Mesenteric fat pad (tissue), 1 donor: Measurements from ENCODE around the gene LZTS3. TPM values are rescaled to one million over a fixed set of nuclear protein-coding genes. Genes with fewer than 3 reads are reported as not detected.

Source experiments
- DNase-seq: peaks from one replicate; pipeline ENCODE4 v3.0.0-alpha.2; 2020; ENCODE audit warnings: low spot score
- total RNA-seq: library from RNA; stranded (reverse); fragmentation: NEBNext Ultra II Directional; extraction: Animal tissue kit (Norgen Biotek cat#: 25700); gene quantifications from one replicate; pipeline ENCODE4 v1.2.1, GENCODE V29; 2021
- donor health status: DM: yes; HTN: yes; CAD: no.

LZTS3 gene
- total RNA-seq, 1 donor from 2014 or later, result 6.2 TPM

DNA sequence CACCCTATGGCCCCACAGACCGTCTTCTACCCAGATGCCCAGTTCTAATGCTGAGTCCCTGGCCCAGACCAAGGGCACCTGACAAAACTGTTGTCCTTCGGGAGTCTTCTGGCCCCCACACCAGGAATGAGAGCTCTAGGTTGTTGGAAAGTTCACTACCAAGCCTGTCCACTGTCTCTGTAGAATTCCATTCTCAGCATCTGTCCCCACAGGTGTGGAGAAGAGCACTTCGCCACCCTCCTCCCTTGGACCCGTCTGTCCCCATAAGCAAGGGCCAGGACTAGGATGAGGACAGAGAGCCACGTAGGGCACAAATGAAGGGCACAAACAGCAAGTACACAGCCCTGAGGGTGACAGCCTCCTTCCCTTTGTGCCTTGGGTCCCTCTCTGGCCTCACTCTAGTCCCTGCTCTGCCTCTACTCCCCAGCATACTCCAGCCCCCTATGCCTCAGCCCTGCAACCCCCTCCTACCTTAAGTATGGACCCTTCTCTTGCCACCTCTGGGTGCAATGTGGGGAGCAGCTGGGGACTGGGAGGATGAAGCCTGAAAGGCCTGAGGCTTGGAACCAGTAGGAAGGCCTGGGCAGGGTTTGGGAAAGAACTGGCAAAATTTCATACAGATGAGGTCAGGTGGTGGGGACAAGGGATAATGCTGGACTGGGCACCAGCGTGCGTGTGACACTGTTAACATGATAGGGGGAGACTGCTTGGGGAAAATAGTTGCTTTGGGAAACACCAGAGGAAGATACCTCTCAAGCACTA is 4.3 kb downstream of the LZTS3 start:
- DNase-seq, result peak; percentile 55

DNA sequence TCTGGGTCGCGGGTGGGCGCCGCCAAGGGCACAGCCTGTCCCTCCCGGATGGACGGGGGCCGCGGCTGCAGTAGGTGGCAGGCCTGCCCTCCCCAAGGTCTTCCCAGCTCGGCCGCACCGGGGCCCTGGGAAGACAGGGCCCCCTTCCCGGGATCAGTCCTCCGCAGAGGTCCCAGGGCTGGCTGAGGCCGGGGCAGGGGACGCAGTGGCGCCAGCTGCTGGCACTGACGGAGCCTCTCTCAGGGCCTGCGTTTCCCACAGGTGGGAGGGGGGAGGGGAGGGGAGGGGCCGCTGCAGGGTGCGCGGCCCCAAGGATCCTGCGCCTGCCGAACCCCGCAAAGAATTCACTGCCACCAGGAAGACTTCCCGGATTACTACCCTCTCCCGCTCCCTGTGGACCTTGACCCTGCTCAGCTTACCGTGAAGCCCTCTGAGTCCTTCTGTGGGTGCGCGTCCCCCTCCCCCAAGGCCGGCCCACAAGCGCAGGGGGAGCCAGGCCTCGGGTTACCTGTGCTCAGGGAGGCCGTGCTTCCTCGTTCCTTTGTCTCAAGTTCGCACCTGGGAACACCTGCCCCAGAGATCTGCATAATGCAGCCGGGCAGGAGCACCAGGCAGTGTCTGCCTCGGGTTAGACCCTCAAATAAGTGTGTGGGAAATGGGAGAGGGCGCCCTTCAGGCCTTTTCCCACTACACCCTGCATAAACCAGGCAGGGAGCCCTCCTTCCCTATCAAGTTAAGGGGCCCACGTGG is 5.1 kb downstream of the LZTS3 start:
- DNase-seq, result peak; percentile 72

- peak; percentile 85 for DNase-seq
Measured at GRCh38 chr20:3167738-3168078, 5.6 kb downstream of the LZTS3 start.

DNA sequence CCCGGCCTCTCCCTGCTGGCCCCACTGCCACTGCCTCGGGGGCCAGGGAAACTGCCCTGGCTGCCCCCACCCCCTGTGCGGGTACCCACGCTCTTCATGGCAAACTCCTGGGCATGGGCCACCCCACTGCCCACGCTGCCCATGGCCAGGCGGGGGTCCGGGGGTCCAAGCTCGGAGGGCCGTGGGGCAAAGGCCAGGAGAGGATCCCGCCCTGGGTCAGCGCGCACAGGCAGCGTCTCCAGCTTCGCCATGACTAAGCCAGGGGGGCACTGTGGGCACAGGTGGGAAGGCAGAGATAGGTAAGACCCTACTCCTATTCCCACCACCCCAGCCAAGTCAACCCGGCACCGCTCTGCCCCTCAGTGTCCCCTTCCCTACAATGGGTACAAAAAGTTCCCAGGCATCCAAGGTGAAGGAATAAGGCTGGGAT is 6.4 kb downstream of the LZTS3 start:
- DNase-seq, result peak; percentile 89

GRCh38 chr20:3166338-3166912 is 6.9 kb downstream of the LZTS3 start:
- DNase-seq, result peak; percentile 80

DNA sequence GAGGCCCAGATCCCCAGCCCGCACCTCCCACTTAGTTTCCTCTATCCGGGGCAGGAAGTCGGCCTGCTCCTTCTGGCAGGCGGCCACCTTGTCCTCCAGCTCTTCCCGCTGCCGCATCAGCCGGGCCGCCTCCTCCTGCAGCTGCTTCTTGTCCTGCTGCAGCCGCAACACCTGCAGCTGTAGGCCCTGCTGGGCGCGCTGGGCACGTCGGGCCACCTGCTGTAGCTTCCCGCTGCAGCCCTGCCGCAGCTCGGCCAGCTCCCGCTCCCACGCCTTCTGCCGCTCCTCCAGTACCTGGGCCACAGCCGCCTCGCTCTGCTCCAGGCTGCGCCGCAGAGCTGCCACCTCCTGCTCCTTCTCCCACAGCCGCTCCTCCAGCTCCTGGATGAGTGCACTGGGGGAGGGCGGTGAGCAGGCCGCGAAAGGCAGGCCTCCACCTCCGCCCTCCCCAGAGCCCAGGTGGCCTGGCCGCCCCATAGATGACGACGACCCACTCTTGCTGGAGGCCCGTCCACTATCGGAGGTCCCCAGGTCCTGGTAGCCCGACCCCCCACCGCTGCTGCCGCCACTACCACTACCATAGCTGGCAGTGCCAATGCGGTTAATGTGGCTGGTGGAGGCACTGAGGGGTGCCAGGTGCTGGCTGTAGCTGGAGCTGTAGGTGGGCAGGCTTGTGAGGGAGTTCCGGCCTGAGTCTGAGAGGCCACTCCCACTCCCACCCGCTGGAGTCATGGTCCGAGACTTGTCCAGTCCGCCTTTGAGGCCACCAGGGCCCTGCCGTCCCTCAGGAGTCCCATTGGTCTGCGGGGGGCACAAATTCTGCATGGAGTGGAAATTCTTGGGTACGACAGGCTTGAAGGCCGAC is 7.6 kb downstream of the LZTS3 start:
- peak; percentile 88 for DNase-seq

DNA sequence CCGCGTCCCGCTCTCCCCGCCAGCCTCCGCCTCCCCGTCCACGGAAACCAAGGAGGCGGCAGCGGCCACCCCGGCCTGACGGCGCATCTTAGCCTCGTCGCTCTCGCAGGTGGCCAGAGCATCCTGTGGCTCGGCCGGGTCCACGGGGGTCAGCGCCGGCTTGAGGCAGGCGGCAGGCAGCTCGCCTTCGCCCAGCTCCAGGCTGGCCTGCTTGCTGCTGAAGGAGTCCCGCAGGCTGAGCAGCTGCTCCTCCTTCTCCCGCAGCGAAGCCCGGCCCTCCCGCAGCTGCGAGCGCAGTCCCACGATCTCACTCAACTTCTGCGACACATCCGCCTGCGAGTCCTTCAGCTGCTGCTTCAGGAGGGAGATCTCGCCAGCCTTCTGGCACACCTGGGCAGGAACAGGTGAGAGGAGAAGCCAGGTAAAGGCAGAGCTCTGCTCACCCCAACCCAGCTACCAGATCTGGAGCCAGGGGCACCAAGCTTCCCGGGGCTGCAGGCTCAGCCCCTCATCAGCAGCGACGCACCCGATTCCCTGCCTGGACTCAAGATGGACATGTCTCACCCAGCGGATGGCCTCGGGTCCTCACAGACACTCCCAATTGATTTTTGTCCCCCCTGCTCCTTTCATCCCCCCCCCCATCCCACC is 8.5 kb downstream of the LZTS3 start:
- peak; percentile 86 for DNase-seq

GRCh38 chr20:3164043-3164762 is 9.1 kb downstream of the LZTS3 start:
- DNase-seq, result peak; percentile 82

DNA sequence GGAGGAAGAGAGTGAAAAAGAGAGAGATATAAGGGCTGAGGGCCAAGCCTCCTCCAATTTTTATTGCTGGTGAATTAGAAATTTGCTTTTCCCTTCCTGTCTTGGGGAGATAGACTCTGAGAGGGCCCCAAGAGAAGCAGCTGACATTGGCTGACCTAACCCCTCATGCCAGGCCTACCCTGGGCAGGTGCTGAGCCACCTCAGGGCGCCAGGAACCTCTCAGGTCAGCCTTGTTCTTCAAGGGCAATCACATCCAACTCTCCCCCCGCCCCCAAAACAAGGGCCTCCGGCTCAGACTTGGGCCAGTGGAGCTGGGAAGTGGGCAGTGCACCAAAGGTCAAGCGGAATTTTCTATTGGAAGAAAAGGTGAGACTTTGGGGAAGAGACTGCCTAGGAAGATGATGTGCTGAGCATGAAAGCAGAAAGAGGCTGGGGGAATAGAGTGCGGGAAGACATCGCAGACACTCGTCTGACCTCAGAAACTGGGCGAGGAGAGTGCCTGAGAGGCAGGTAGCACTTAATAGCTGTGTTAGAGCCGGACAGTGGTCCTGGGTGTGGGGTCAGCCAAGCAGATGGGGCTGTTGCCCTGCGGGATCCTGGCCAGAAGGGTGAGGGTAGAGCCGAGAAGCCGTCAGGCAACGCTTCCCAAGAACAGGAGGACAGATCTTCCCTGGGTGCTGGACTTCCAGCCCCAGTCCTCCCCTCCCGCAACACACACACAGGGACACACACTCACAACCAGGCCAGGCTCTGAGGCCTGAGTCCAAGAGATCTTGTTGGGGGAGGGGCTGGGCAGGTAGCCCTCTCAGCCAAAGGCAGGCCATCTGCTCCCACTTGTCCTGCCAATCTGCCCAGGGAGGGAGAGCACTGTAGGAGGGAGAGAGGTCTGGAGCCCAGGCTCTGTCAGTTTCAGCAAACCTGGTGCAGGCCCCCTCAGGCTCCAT is 10.0 kb downstream of the LZTS3 start:
- DNase-seq, result peak; percentile 85

GRCh38 chr20:3162080-3162611 is 11.2 kb downstream of the LZTS3 start:
- peak; percentile 49 for DNase-seq

- DNase-seq, result peak; percentile 60
Measured at GRCh38 chr20:3161316-3162079, 11.9 kb downstream of the LZTS3 start.

DNA sequence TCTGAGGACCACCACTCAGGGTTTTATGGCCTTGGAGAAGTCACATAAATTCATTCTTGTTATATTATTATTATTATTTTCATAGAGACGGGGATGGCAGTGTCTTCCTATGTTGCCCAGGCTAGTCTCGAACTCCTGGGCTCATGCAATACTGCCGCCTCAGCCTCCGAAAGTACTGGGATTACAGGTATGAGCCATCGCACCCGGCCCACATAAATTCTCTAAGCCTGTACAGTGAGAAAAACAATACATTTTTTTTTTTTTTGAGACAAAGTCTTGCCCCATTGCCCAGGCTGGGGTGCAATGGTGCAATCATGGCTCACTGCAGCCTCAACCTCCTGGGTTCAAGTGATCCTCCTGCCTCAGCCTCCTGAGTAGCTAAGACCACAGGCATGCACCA is 12.9 kb downstream of the LZTS3 start:
- DNase-seq, result peak; percentile 49

GRCh38 chr20:3158968-3159431 is 14.3 kb downstream of the LZTS3 start:
- no peak for DNase-seq

DNA sequence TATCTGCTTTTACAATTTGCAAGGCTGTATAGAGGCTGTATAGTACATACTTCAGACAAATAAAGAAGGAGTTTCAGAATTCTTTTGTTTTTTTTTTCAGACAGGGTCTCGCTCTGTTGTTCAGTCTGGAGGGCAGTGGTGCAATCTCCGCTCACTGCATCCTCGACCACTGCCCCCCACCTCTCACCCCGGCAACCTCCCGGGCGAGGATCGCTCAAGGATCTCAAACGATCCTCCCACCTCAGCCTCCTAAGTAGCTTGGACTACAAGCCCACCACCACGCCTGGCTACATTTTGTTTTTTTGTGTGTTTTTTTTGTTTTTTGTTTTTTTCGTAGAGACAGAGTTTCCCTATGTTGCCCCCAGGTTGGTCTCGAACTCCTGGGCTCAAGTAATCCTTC is 15.5 kb downstream of the LZTS3 start:
- no peak for DNase-seq

GRCh38 chr20:3156811-3157619 is 16.3 kb downstream of the LZTS3 start:
- no peak for DNase-seq

GRCh38 chr20:3152057-3152644 is 21.2 kb downstream of the LZTS3 start:
- peak; percentile 72 for DNase-seq

GRCh38 chr20:3150908-3151307 is 22.4 kb downstream of the LZTS3 start:
- DNase-seq, result no peak
